SU-DHL-6 (cell line): ENCODE results near the gene RAP1GDS1.

Source experiments
- H2AFZ ChIP-seq: fragments of 200-600 bp; sonication (generic); 2 replicates; pipeline ENCODE4 v1.6.1; 2014; ENCODE audit warnings: low read depth, mild to moderate bottlenecking, moderate library complexity, mixed read lengths, antibody characterized with exemption, low read length; ENCODE audit not compliant: severe bottlenecking
- H3F3A ChIP-seq: fragments of 200-600 bp; shearing (Covaris generic); 2 replicates; pipeline ENCODE4 v1.6.0; 2016; ENCODE audit warnings: antibody characterized with exemption, mild to moderate bottlenecking; ENCODE audit not compliant: insufficient read depth
- H3K27ac ChIP-seq: fragments of 200-600 bp; sonication (generic); 2 replicates; pipeline ENCODE4 v1.5.1; 2016; ENCODE audit warnings: low read depth, mild to moderate bottlenecking, low read length, moderate library complexity, mixed read lengths
- H3K27me3 ChIP-seq: fragments of 200-600 bp; sonication (generic), shearing (Covaris generic); 2 replicates; pipeline ENCODE4 v1.6.0; 2014; ENCODE audit warnings: mild to moderate bottlenecking, low read length
- H3K36me3 ChIP-seq: fragments of 200-600 bp; sonication (generic); 2 replicates; pipeline ENCODE4 v1.6.1; 2014; ENCODE audit warnings: mild to moderate bottlenecking, low read length, mixed read lengths
- H3K4me2 ChIP-seq: fragments of 300-600, 200-600 bp; shearing (Covaris generic), sonication (generic); 2 replicates; pipeline ENCODE4 v1.6.0; 2014; ENCODE audit warnings: low read length, low read depth, mild to moderate bottlenecking; ENCODE audit not compliant: poor library complexity, severe bottlenecking
- H3K4me3 ChIP-seq: fragments of 200-600 bp; sonication (generic); 2 replicates; pipeline ENCODE4 v1.5.1; 2014; ENCODE audit warnings: antibody characterized with exemption, low read length, mild to moderate bottlenecking, mixed read lengths; ENCODE audit not compliant: insufficient read depth, poor library complexity, severe bottlenecking
- H3K79me2 ChIP-seq: fragments of 200-600 bp; sonication (generic); 2 replicates; pipeline ENCODE4 v1.6.1; 2014; ENCODE audit warnings: mild to moderate bottlenecking, low read length, moderate library complexity; ENCODE audit not compliant: insufficient read depth
- H3K9ac ChIP-seq: fragments of 200-600 bp; sonication (generic); 2 replicates; pipeline ENCODE4 v1.7.0; 2014; ENCODE audit warnings: mild to moderate bottlenecking, low read length
- H3K9me2 ChIP-seq: fragments of 200-600 bp; sonication (generic); replicated peaks from 2 replicates; pipeline ENCODE4 v1.6.1; 2014; ENCODE audit warnings: low read length; ENCODE audit not compliant: insufficient read depth
- H3K9me3 ChIP-seq: fragments of 200-600 bp; sonication (generic); 2 replicates; pipeline ENCODE4 v1.6.1; 2014; ENCODE audit warnings: low read length, mixed read lengths; ENCODE audit not compliant: insufficient read depth
- H4K20me1 ChIP-seq: fragments of 200-600 bp; sonication (generic); 2 replicates; pipeline ENCODE4 v1.6.1; 2014; ENCODE audit warnings: low read depth, mild to moderate bottlenecking, antibody characterized with exemption, low read length, moderate library complexity, mixed read lengths
- CTCF ChIP-seq: fragments of 200-600 bp; sonication (generic); IDR thresholded peaks from one replicate; pipeline ENCODE4 v1.5.1; 2017; ENCODE audit warnings: antibody characterized with exemption, mild to moderate bottlenecking, low read length, moderate library complexity; ENCODE audit not compliant: insufficient read depth, poor library complexity, severe bottlenecking
- EZH2phosphoT487 ChIP-seq: fragments of 200-600 bp; sonication (generic), shearing (Covaris generic); conservative IDR thresholded peaks from 2 replicates; pipeline ENCODE4 v1.6.1; 2018; ENCODE audit warnings: mild to moderate bottlenecking, antibody characterized with exemption, low read length, moderate library complexity, mixed read lengths

The RAP1GDS1 gene

GRCh38 chr4:98289375-98289774 lies 28.2 kb downstream of the RAP1GDS1 start:
- H3K4me2 ChIP-seq: peak overlapping the region; percentile 49
- no peaks in the 10 kb centered on the region for H3K27me3 ChIP-seq
- H3K27ac ChIP-seq: peak overlapping the region; percentile 47
- H4K20me1 ChIP-seq: no peaks in the 10 kb centered on the region
- H3K9me2 ChIP-seq: no peaks in the 10 kb centered on the region
- no peaks in the 10 kb centered on the region for H3K9me3 ChIP-seq
- H3K79me2 ChIP-seq: peaks cover 36% of the 10 kb centered on the region
- H3F3A ChIP-seq: no peaks in the 10 kb centered on the region; the same call in 1 of the 2 replicates
- no peak overlapping the region for H3K4me3 ChIP-seq
- no peak for TF ChIP-seq CTCF
- no peak for TF ChIP-seq EZH2phosphoT487
- H2AFZ ChIP-seq: no peak overlapping the region
- no peak overlapping the region for H3K9ac ChIP-seq
- no peaks in the 10 kb centered on the region for H3K36me3 ChIP-seq

GRCh38 chr4:98290511-98290910 lies 29.3 kb downstream of the RAP1GDS1 start:
- H3K4me2 ChIP-seq: no peak overlapping the region
- H3F3A ChIP-seq: no peaks in the 10 kb centered on the region; the same call in 1 of the 2 replicates
- H3K36me3 ChIP-seq: no peaks in the 10 kb centered on the region
- H3K9me2 ChIP-seq: no peaks in the 10 kb centered on the region
- H3K79me2 ChIP-seq: peaks cover 32% of the 10 kb centered on the region
- H3K27me3 ChIP-seq: no peaks in the 10 kb centered on the region
- TF ChIP-seq EZH2phosphoT487 (no peak), CTCF (no peak)
- no peak overlapping the region for H3K9ac ChIP-seq
- no peak overlapping the region for H2AFZ ChIP-seq
- H3K4me3 ChIP-seq: no peak overlapping the region
- H4K20me1 ChIP-seq: no peaks in the 10 kb centered on the region
- H3K27ac ChIP-seq: no peak overlapping the region
- H3K9me3 ChIP-seq: no peaks in the 10 kb centered on the region

- Histone ChIP-seq H2AFZ (no peak overlapping the region), H3K79me2 (peaks cover 25% of the 10 kb centered on the region), H3K9ac (no peak overlapping the region), H3K9me3 (no peaks in the 10 kb centered on the region), H3K27ac (no peak overlapping the region), H3K27me3 (no peaks in the 10 kb centered on the region), H3K4me3 (no peak overlapping the region), H3K36me3 (no peaks in the 10 kb centered on the region), H3K4me2 (no peak overlapping the region), H3F3A (no peaks in the 10 kb centered on the region; the same call in 1 of the 2 replicates), H4K20me1 (no peaks in the 10 kb centered on the region), H3K9me2 (no peaks in the 10 kb centered on the region)
- TF ChIP-seq CTCF (no peak), EZH2phosphoT487 (no peak)
These were observed 32.1 kb downstream of the RAP1GDS1 start for GRCh38 chr4:98293104-98293887.
